Stomach (tissue), 4 donors: ENCODE results near the gene ATP5F1D.

Experiments
- CTCF ChIP-seq, 7 experiments: fragments of 450-650 bp in 4 of 7; fragments of 200-600 bp in 3 of 7; sonication (generic) in 3 of 7; IDR thresholded peaks; one replicate each; pipeline ENCODE4 v1.5.1; 2016 to 2019; ENCODE audit warnings: antibody characterized with exemption in 7 of 7, control low read depth in 2 of 7, mild to moderate bottlenecking in 1 of 7
- EP300 ChIP-seq: sonication (generic); formaldehyde crosslinking; IDR thresholded peaks from one replicate; pipeline ENCODE4 v1.6.1; 2017; ENCODE audit warnings: antibody characterized with exemption
- POLR2A ChIP-seq, 4 donors: fragments of 450-650 bp; IDR thresholded peaks; one replicate each; pipeline ENCODE4 v1.6.1; 2016; ENCODE audit warnings: antibody characterized with exemption in 4 of 4, control low read depth in 2 of 4, mild to moderate bottlenecking in 1 of 4, moderate library complexity in 1 of 4
- POLR2AphosphoS5 ChIP-seq, 3 donors: sonication (generic); formaldehyde crosslinking; IDR thresholded peaks; one replicate each; pipeline ENCODE4 v1.6.1; 2016; ENCODE audit warnings: antibody characterized with exemption in 3 of 3

DNA sequence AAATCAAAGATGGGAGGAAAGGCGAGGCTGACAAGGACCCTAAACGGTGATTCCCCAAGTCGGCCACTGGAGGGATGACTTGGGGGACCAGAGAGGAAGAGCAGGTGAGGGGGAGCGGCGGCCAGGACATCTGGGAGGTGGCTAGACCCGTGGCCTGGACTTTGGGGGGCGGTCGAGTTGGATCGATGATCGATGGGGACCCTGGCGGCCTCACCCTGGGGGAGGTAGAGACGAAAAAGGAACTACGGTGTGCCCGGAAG, 19.9 kb downstream of the ATP5F1D start:
- TF ChIP-seq CTCF (IDR thresholded peaks at IDR 0.05), result no peak
- no peak for TF ChIP-seq POLR2AphosphoS5 (IDR thresholded peaks at IDR 0.05)
- TF ChIP-seq EP300, result no peak
- TF ChIP-seq POLR2A (IDR thresholded peaks at IDR 0.05), result no peak
